Mucosa of gallbladder (tissue), 1 donor: ENCODE measurements around the gene PARVB. TPM values are rescaled to one million over a fixed set of nuclear protein-coding genes. Genes with fewer than 3 reads are reported as not detected.

Experiments used
- DNase-seq: peaks from one replicate; pipeline ENCODE4 v3.0.0-alpha.2; 2020; ENCODE audit warnings: low spot score
- total RNA-seq: library from RNA; stranded (reverse); gene quantifications from one replicate; pipeline ENCODE4 v1.2.1, GENCODE V29; 2021
- donor health status: DM: no; HTN: no; CAD: no.

The PARVB gene
- total RNA-seq, 1 donor from 2014 or later: 16.5 TPM

- no peak for DNase-seq
Measured at GRCh38 chr22:44159811-44160210, 135.7 kb downstream of the PARVB start.

- DNase-seq: no peak
Measured at GRCh38 chr22:44160421-44160820, 136.3 kb downstream of the PARVB start.

- DNase-seq: no peak
Measured at GRCh38 chr22:44161673-44162072, 137.6 kb downstream of the PARVB start.

- DNase-seq: no peak
Measured at GRCh38 chr22:44162960-44163359, 138.9 kb downstream of the PARVB start.

GRCh38 chr22:44163536-44163935, 139.4 kb downstream of the PARVB start:
- DNase-seq: no peak

GRCh38 chr22:44164031-44164430, 139.9 kb downstream of the PARVB start:
- no peak for DNase-seq

GRCh38 chr22:44165286-44165874, 141.3 kb downstream of the PARVB start:
- DNase-seq: no peak

- no peak for DNase-seq
Measured at GRCh38 chr22:44166498-44167276, 142.6 kb downstream of the PARVB start.

- DNase-seq: no peak
Measured at GRCh38 chr22:44167501-44167900, 143.4 kb downstream of the PARVB start.

- DNase-seq: no peak
Measured at GRCh38 chr22:44168206-44168605, 144.1 kb downstream of the PARVB start.

GRCh38 chr22:44170470-44170869, 146.4 kb downstream of the PARVB start:
- DNase-seq: no peak

- DNase-seq: no peak
Measured at GRCh38 chr22:44171561-44171960, 147.5 kb downstream of the PARVB start.

- peak; percentile 53 for DNase-seq
Measured at GRCh38 chr22:44172370-44173108, 148.4 kb downstream of the PARVB start.

GRCh38 chr22:44173154-44173553, 149.1 kb downstream of the PARVB start:
- no peak for DNase-seq

GRCh38 chr22:44175676-44176075, 151.6 kb downstream of the PARVB start:
- no peak for DNase-seq

GRCh38 chr22:44179196-44179988, 155.3 kb downstream of the PARVB start:
- DNase-seq: no peak

- DNase-seq: no peak
Measured at GRCh38 chr22:44179989-44180705, 156.0 kb downstream of the PARVB start.

GRCh38 chr22:44180706-44181032, 156.6 kb downstream of the PARVB start, which contains the start of gene PARVG:
PARVG (plus strand) TSS chr22:44180925; CDS start chr22:44183330, 2,405 bp downstream.
- DNase-seq: no peak

GRCh38 chr22:44181033-44181911, 157.2 kb downstream of the PARVB start:
- peak; percentile 35 for DNase-seq

- no peak for DNase-seq
Measured at GRCh38 chr22:44181912-44182587, 157.9 kb downstream of the PARVB start.
